Loucy (cell line): ENCODE results near the gene CCDC144A.

Source experiments
- CTCF ChIP-seq: fragments of 200-600 bp; sonication (generic); conservative IDR thresholded peaks from 2 replicates; pipeline ENCODE4 v1.5.1; 2014; ENCODE audit warnings: mild to moderate bottlenecking, antibody characterized with exemption, low read length
- EZH2phosphoT487 ChIP-seq: fragments of 200-600 bp; IDR thresholded peaks from 2 replicates; pipeline ENCODE4 v1.6.1; 2018; ENCODE audit warnings: antibody characterized with exemption, mild to moderate bottlenecking, moderate library complexity, borderline replicate concordance

- no peak for TF ChIP-seq CTCF
- no peak for TF ChIP-seq EZH2phosphoT487
These were observed 37.1 kb upstream of the CCDC144A start for GRCh38 chr17:16652847-16653366.
